ENCODE data around the gene SLC35F2.
A peak's percentile ranks its signal among the peaks of the same experiment; 100 is the strongest.

The SLC35F2 gene

GRCh38 chr11:107818491-107818890, 40.1 kb downstream of the SLC35F2 start:
- H3K4me1 ChIP-seq (ENCODE audit: control insufficient read depth, insufficient read depth, low read length, poor library complexity, severe bottlenecking): peaks cover 9% of the 10 kb centered on the region
- no peak overlapping the region for H3K27ac ChIP-seq (ENCODE audit: low read depth, low read length, severe bottlenecking)
- peaks cover 9% of the 10 kb centered on the region for H3K36me3 ChIP-seq (ENCODE audit: control insufficient read depth, insufficient read depth, low read length)
- no peaks in the 10 kb centered on the region for H3K9me3 ChIP-seq (ENCODE audit: control insufficient read depth, low read length)
- no CpG with 5 or more reads among the region's 3 CpGs for WGBS, 2 experiments (ENCODE audit: insufficient coverage in 2 of 2)
- H3K4me3 ChIP-seq (ENCODE audit: extremely low read depth, insufficient read depth, low read length, poor library complexity, severe bottlenecking): no peak overlapping the region

DNA sequence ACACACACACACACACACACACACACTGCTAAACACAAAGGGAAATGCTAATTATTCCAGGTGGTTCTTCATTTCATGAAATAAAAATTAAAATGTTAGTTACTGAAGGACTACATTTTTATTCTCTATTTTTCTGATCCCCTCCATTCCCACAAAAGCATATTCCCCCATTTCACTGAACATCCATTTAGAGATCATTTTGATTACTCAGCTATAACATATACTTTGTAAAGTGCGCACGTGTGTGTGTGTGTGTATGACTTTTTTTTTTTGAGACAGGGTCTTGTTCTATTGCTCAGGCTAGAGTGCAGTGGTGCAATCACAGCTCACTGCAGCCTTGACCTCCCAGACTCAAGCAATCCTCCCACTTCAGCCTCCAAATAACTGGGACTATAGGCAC, 42.6 kb downstream of the SLC35F2 start:
- Histone ChIP-seq H3K9me3 (ENCODE audit: control insufficient read depth, low read length) (no peaks in the 10 kb centered on the region), H3K4me3 (ENCODE audit: extremely low read depth, insufficient read depth, low read length, poor library complexity, severe bottlenecking) (no peak overlapping the region), H3K36me3 (ENCODE audit: control insufficient read depth, insufficient read depth, low read length) (peaks cover 30% of the 10 kb centered on the region), H3K27ac (ENCODE audit: low read depth, low read length, severe bottlenecking) (no peak overlapping the region), H3K4me1 (ENCODE audit: control insufficient read depth, insufficient read depth, low read length, poor library complexity, severe bottlenecking) (peaks cover 9% of the 10 kb centered on the region)
- no CpG with 5 or more reads among the region's 2 CpGs for WGBS, 2 experiments (ENCODE audit: insufficient coverage in 2 of 2)

DNA sequence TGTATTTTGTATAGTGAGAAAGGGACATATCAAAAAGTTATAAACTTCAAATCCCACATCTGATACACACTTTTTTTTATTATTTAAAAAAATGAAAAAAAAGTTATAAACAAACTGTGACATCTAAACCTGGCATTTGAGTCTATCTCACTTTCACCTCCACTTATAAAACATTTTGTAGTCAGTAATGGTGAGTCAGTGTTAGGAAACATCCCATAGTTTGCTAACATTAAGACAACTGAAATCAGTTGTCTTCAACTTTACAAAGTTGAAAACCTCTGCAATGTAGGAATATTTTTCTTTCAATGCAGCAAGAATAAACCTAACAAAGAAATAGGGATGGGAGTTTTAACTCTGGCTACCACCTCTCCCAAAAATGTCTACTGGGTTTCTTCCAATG, 47.7 kb downstream of the SLC35F2 start:
- H3K4me1 ChIP-seq (ENCODE audit: control insufficient read depth, insufficient read depth, low read length, poor library complexity, severe bottlenecking): no peaks in the 10 kb centered on the region
- H3K9me3 ChIP-seq (ENCODE audit: control insufficient read depth, low read length): no peaks in the 10 kb centered on the region

DNA sequence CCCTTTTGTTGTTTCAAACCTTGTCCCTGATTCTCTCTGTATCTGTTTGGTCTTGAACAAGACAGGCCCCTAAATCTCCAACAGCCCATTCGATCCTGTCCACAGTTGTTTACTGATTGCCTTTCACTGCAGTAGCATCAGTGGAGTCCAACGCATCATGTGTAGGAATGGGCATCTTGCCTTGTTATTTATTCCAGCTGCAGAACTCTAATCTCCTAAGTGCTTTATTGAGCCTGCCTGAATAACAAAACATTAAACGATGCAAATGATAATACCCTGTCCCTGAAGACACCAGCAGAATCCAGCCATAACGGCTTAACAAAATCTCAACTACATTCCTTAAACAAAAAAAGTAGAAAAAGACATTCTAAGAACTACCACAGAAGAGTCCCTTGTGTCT, 50.1 kb downstream of the SLC35F2 start:
- H3K9me3 ChIP-seq (ENCODE audit: control insufficient read depth, low read length): no peaks in the 10 kb centered on the region
- WGBS, 2 experiments (ENCODE audit: insufficient coverage in 2 of 2): 91 to 92% methylated on average over 4 of the region's 4 CpGs

More for the DNA sequence above, 47.7 kb downstream of the SLC35F2 start:
- Histone ChIP-seq H3K4me3 (ENCODE audit: extremely low read depth, insufficient read depth, low read length, poor library complexity, severe bottlenecking) (no peak overlapping the region), H3K27ac (ENCODE audit: low read depth, low read length, severe bottlenecking) (no peak overlapping the region), H3K36me3 (ENCODE audit: control insufficient read depth, insufficient read depth, low read length) (peaks cover 65% of the 10 kb centered on the region)

GRCh38 chr11:107804971-107805370, 53.6 kb downstream of the SLC35F2 start:
- H3K4me1 ChIP-seq (ENCODE audit: control insufficient read depth, insufficient read depth, low read length, poor library complexity, severe bottlenecking): no peaks in the 10 kb centered on the region
- H3K36me3 ChIP-seq (ENCODE audit: control insufficient read depth, insufficient read depth, low read length): peaks cover 64% of the 10 kb centered on the region
- H3K9me3 ChIP-seq (ENCODE audit: control insufficient read depth, low read length): no peaks in the 10 kb centered on the region
- H3K4me3 ChIP-seq (ENCODE audit: extremely low read depth, insufficient read depth, low read length, poor library complexity, severe bottlenecking): no peak overlapping the region
- H3K27ac ChIP-seq (ENCODE audit: low read depth, low read length, severe bottlenecking): no peak overlapping the region

More for the DNA sequence above, 50.1 kb downstream of the SLC35F2 start:
- Histone ChIP-seq H3K36me3 (ENCODE audit: control insufficient read depth, insufficient read depth, low read length) (peaks cover 68% of the 10 kb centered on the region), H3K27ac (ENCODE audit: low read depth, low read length, severe bottlenecking) (peak overlapping the region; percentile 36), H3K4me1 (ENCODE audit: control insufficient read depth, insufficient read depth, low read length, poor library complexity, severe bottlenecking) (no peaks in the 10 kb centered on the region), H3K4me3 (ENCODE audit: extremely low read depth, insufficient read depth, low read length, poor library complexity, severe bottlenecking) (no peak overlapping the region)

- Histone ChIP-seq H3K4me1 (ENCODE audit: control insufficient read depth, insufficient read depth, low read length, poor library complexity, severe bottlenecking) (no peaks in the 10 kb centered on the region), H3K9me3 (ENCODE audit: control insufficient read depth, low read length) (no peaks in the 10 kb centered on the region), H3K27ac (ENCODE audit: low read depth, low read length, severe bottlenecking) (no peak overlapping the region), H3K4me3 (ENCODE audit: extremely low read depth, insufficient read depth, low read length, poor library complexity, severe bottlenecking) (no peak overlapping the region), H3K36me3 (ENCODE audit: control insufficient read depth, insufficient read depth, low read length) (peaks cover 60% of the 10 kb centered on the region)
- 100% methylated on average over 1 of the region's 1 CpG; no CpG with 5 or more reads in 1 of the 2 experiments for WGBS, 2 experiments (ENCODE audit: insufficient coverage in 2 of 2)
Measured at GRCh38 chr11:107804211-107804610, 54.4 kb downstream of the SLC35F2 start.

- H3K4me1 ChIP-seq (ENCODE audit: control insufficient read depth, insufficient read depth, low read length, poor library complexity, severe bottlenecking): no peaks in the 10 kb centered on the region
- peaks cover 54% of the 10 kb centered on the region for H3K36me3 ChIP-seq (ENCODE audit: control insufficient read depth, insufficient read depth, low read length)
- 80% methylated on average over 1 of the region's 1 CpG; no CpG with 5 or more reads in 1 of the 2 experiments for WGBS, 2 experiments (ENCODE audit: insufficient coverage in 2 of 2)
- no peak overlapping the region for H3K4me3 ChIP-seq (ENCODE audit: extremely low read depth, insufficient read depth, low read length, poor library complexity, severe bottlenecking)
- H3K9me3 ChIP-seq (ENCODE audit: control insufficient read depth, low read length): no peaks in the 10 kb centered on the region
- H3K27ac ChIP-seq (ENCODE audit: low read depth, low read length, severe bottlenecking): no peak overlapping the region
Measured at GRCh38 chr11:107801641-107802040, 56.9 kb downstream of the SLC35F2 start.

- Histone ChIP-seq H3K36me3 (ENCODE audit: control insufficient read depth, insufficient read depth, low read length) (peaks cover 63% of the 10 kb centered on the region), H3K9me3 (ENCODE audit: control insufficient read depth, low read length) (peaks cover 9% of the 10 kb centered on the region), H3K4me3 (ENCODE audit: extremely low read depth, insufficient read depth, low read length, poor library complexity, severe bottlenecking) (no peak overlapping the region), H3K27ac (ENCODE audit: low read depth, low read length, severe bottlenecking) (no peak overlapping the region), H3K4me1 (ENCODE audit: control insufficient read depth, insufficient read depth, low read length, poor library complexity, severe bottlenecking) (no peaks in the 10 kb centered on the region)
- WGBS, 2 experiments (ENCODE audit: insufficient coverage in 2 of 2): 70 to 74% methylated on average over 9 to 10 of the region's 12 CpGs
Measured at GRCh38 chr11:107799218-107799859, 59.2 kb downstream of the SLC35F2 start.

DNA sequence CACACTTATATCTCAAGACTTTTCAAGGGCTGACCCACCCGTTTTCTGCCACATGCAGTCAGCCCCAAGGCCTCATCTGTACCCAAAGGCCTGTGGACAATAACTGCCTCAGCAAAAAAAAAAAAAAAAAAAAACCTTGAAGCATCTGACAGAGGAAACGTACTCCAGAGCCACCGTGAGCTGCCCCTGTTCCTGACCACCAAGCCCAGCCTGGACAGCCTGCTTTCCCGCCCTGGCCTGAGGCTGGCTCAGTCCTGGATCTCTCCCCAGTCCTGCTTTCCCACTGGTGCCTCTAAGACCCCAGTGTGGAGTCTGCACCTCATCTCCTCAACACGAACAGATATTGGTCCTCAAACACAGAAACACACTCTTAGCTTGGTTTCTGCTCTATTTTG, 66.5 kb downstream of the SLC35F2 start:
- H3K27ac ChIP-seq (ENCODE audit: low read depth, low read length, severe bottlenecking): peak overlapping the region; percentile 86
- peaks cover 9% of the 10 kb centered on the region for H3K9me3 ChIP-seq (ENCODE audit: control insufficient read depth, low read length)
- peaks cover 17% of the 10 kb centered on the region for H3K4me1 ChIP-seq (ENCODE audit: control insufficient read depth, insufficient read depth, low read length, poor library complexity, severe bottlenecking)
- WGBS, 2 experiments (ENCODE audit: insufficient coverage in 2 of 2): 87 to 98% methylated on average over 4 of the region's 5 CpGs
- H3K36me3 ChIP-seq (ENCODE audit: control insufficient read depth, insufficient read depth, low read length): peaks cover 42% of the 10 kb centered on the region
- no peak overlapping the region for H3K4me3 ChIP-seq (ENCODE audit: extremely low read depth, insufficient read depth, low read length, poor library complexity, severe bottlenecking)

GRCh38 chr11:107791343-107792048, 67.1 kb downstream of the SLC35F2 start:
- Histone ChIP-seq H3K4me1 (ENCODE audit: control insufficient read depth, insufficient read depth, low read length, poor library complexity, severe bottlenecking) (peaks cover 17% of the 10 kb centered on the region), H3K27ac (ENCODE audit: low read depth, low read length, severe bottlenecking) (peak overlapping the region; percentile 86), H3K9me3 (ENCODE audit: control insufficient read depth, low read length) (peaks cover 9% of the 10 kb centered on the region), H3K36me3 (ENCODE audit: control insufficient read depth, insufficient read depth, low read length) (peaks cover 37% of the 10 kb centered on the region), H3K4me3 (ENCODE audit: extremely low read depth, insufficient read depth, low read length, poor library complexity, severe bottlenecking) (no peak overlapping the region)
- WGBS, 2 experiments (ENCODE audit: insufficient coverage in 2 of 2): 82% methylated on average over 9 to 10 of the region's 10 CpGs

GRCh38 chr11:107789767-107790166, 68.8 kb downstream of the SLC35F2 start:
- WGBS, 2 experiments (ENCODE audit: insufficient coverage in 2 of 2): 91 to 94% methylated on average over 7 of the region's 7 CpGs
- Histone ChIP-seq H3K36me3 (ENCODE audit: control insufficient read depth, insufficient read depth, low read length) (peaks cover 21% of the 10 kb centered on the region), H3K27ac (ENCODE audit: low read depth, low read length, severe bottlenecking) (no peak overlapping the region), H3K4me3 (ENCODE audit: extremely low read depth, insufficient read depth, low read length, poor library complexity, severe bottlenecking) (no peak overlapping the region), H3K9me3 (ENCODE audit: control insufficient read depth, low read length) (peaks cover 4% of the 10 kb centered on the region), H3K4me1 (ENCODE audit: control insufficient read depth, insufficient read depth, low read length, poor library complexity, severe bottlenecking) (peaks cover 17% of the 10 kb centered on the region)
